Measurements from ENCODE around the gene ZNF91.

- TF ChIP-seq, protein P1, sequence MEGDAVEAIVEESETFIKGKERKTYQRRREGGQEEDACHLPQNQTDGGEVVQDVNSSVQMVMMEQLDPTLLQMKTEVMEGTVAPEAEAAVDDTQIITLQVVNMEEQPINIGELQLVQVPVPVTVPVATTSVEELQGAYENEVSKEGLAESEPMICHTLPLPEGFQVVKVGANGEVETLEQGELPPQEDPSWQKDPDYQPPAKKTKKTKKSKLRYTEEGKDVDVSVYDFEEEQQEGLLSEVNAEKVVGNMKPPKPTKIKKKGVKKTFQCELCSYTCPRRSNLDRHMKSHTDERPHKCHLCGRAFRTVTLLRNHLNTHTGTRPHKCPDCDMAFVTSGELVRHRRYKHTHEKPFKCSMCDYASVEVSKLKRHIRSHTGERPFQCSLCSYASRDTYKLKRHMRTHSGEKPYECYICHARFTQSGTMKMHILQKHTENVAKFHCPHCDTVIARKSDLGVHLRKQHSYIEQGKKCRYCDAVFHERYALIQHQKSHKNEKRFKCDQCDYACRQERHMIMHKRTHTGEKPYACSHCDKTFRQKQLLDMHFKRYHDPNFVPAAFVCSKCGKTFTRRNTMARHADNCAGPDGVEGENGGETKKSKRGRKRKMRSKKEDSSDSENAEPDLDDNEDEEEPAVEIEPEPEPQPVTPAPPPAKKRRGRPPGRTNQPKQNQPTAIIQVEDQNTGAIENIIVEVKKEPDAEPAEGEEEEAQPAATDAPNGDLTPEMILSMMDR (IDR thresholded peaks at IDR 0.05; ENCODE audit: borderline replicate concordance, extremely low read depth, low read length, poor library complexity, severe bottlenecking), result no peak
- no peak for TF ChIP-seq EZH2 (IDR thresholded peaks at IDR 0.05; ENCODE audit: borderline replicate concordance, low read depth, low read length, severe bottlenecking)
These were observed 11.1 kb downstream of the ZNF91 start for GRCh38 chr19:23384166-23384565.

Data from DND-41 (cell line).